ENCODE measurements around the gene XRRA1. TPM values are rescaled to one million over a fixed set of nuclear protein-coding genes. Genes with fewer than 3 reads are reported as not detected.

Gene XRRA1
- total RNA-seq, 1 experiment from 2014 or later: 23.5 TPM

DNA sequence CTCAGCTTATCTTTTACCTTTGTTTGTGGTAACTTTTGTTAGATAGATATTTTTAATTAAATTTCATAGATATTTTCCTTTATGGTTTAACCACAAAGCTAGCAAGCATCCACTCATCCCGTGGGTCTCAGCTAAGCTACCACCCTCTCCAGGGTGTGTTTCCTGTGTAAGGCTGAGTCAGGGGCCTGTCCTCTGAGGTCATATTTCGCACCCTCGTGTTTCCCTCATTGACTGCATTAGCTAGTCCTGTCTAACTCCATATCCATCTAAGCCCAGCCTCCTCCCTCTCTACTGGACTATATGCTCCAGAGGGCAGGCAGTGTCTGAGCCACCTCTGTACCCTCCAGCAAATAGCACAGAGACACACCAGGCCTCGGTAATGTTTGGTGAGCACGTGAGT lies 16.7 kb downstream of the XRRA1 start:
- Histone ChIP-seq H3K4me1 (ENCODE audit: insufficient read depth, low read length) (peaks cover 28% of the 10 kb centered on the region), H3K27me3 (ENCODE audit: low read length) (no peaks in the 10 kb centered on the region), H4K20me1 (ENCODE audit: low read length) (no peaks in the 10 kb centered on the region), H3F3A (ENCODE audit: low read length, unreplicated experiment) (no peaks in the 10 kb centered on the region), H3K36me3 (ENCODE audit: low read depth, low read length) (peaks cover 18% of the 10 kb centered on the region; the same call in 1 of the 2 replicates), H2AFZ (ENCODE audit: low read length) (peak overlapping the region; percentile 27; the same call in 1 of the 2 replicates), H3K4me3 (ENCODE audit: low read length) (no peak overlapping the region), H3K79me2 (ENCODE audit: low read length) (no peaks in the 10 kb centered on the region), H3K9me3 (ENCODE audit: low read length) (no peaks in the 10 kb centered on the region), H3K9me2 (replicated peaks; ENCODE audit: low read length) (no peaks in the 10 kb centered on the region), H3K9ac (ENCODE audit: low read length) (peak overlapping the region; percentile 31), H3K4me2 (ENCODE audit: low read length) (peak overlapping the region; percentile 27), H3K27ac (ENCODE audit: low read length) (peak overlapping the region; percentile 74)
- POLR2A ChIA-PET (ENCODE audit: unreplicated experiment): no interaction called here
- TF ChIP-seq CTCF (conservative IDR thresholded peaks at IDR 0.05; ENCODE audit: low read depth, low read length): no peak
- no peak for TF ChIP-seq EZH2 (IDR thresholded peaks at IDR 0.05; ENCODE audit: low read length, unreplicated experiment)
- intact Hi-C loops (cut with micrococcal nuclease): no loop called here
- DNase-seq (peak; percentile 48), ATAC-seq (peak; percentile 49)
- CTCF ChIA-PET: interaction anchor here (0.6 to 1.9 kb wide), 2 partner anchors 33 to 273 kb away, joined by 3 to 6 read pairs; no protein-coding TSS in a partner anchor
- no TSS peak for BruUV-seq (replicated peaks)

DNA sequence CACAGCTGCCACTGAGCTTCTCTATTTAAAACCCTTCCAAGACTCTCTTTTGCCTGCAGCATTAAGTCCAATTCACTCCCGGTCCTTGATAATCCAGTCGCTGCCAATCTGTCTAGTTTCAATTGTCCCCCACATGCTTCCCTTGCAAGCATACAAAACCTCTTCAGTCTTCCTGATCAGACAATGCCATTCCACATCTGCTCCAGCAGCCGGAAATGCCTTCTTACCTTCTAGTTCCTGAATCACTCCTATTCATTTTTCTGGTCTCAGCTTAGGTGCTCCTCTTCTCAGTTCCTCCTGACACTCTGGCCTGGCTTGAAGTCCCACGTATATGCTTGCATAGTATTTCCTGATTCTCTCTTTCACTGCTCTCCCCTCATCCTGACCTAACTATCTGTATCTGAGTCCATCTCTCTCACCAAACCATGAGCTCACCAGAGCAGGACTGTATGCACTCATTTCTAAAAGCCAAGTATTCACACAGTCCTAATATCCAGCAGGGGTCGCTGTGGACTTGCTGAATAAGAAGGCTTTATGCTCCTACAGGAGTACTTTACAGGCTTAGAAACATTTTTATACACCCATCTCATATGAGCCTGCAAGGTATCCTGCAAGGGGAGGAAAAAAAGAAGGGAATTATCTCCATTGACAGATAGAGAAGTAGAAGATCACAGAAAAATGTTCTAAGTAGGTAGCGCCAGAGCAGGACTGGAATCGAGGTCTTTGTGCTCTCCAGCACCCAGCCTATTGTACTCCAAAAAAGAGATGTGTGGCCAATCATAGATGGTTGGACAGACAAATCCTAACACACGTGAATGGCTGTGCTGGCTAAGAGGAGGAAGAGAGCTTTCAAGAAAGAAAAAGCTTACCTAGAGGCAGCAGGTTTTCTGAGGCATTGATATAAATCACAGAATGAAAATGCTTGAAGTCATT lies 19.2 kb downstream of the XRRA1 start:
- POLR2A ChIA-PET (ENCODE audit: unreplicated experiment): no interaction called here
- TF ChIP-seq EZH2phosphoT487 (IDR thresholded peaks at IDR 0.05; ENCODE audit: borderline replicate concordance, low read length) (no peak), CTCF (conservative IDR thresholded peaks at IDR 0.05; ENCODE audit: low read depth, low read length) (peak; percentile 99)

DNA sequence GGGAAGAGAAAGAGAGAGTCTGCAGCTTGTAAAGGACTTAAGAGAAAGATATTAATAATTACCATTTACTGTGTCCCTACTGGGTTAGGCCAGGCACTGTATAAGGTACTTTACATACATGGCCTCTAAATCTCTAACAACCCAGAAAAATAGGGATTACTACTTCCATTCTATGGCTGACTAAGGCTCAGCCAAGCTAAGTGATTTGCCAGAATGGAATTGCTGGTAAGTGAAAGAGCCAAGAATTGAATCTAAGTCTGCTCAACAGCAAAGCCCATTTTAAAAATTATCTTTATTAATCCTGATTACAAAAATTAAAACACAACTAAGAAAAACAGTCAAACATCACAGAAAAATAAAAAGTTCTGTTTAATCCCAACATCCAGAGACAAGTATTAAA lies 21.4 kb downstream of the XRRA1 start:
- no peak overlapping the region for H2AFZ ChIP-seq (ENCODE audit: low read length)
- H3K4me2 ChIP-seq (ENCODE audit: low read length): no peak overlapping the region
- no peaks in the 10 kb centered on the region for H3K27me3 ChIP-seq (ENCODE audit: low read length)
- intact Hi-C loops (cut with micrococcal nuclease): loop anchor here (5.0 to 10.0 kb wide), 2 partner anchors 60 to 173 kb away; partner anchors contain the start of gene NEU3
- TF ChIP-seq EZH2 (IDR thresholded peaks at IDR 0.05; ENCODE audit: low read length, unreplicated experiment) (no peak), EZH2phosphoT487 (IDR thresholded peaks at IDR 0.05; ENCODE audit: borderline replicate concordance, low read length) (no peak), CTCF (conservative IDR thresholded peaks at IDR 0.05; ENCODE audit: low read depth, low read length) (no peak)
- H3K4me1 ChIP-seq (ENCODE audit: insufficient read depth, low read length): peaks cover 42% of the 10 kb centered on the region
- no peak overlapping the region for H3K9ac ChIP-seq (ENCODE audit: low read length)
- ATAC-seq (no peak), DNase-seq (no peak)
- H3K36me3 ChIP-seq (ENCODE audit: low read depth, low read length): no peaks in the 10 kb centered on the region
- H3K9me3 ChIP-seq (ENCODE audit: low read length): no peaks in the 10 kb centered on the region
- no TSS peak for BruUV-seq (replicated peaks)
- no peaks in the 10 kb centered on the region for H4K20me1 ChIP-seq (ENCODE audit: low read length)
- no peak overlapping the region for H3K4me3 ChIP-seq (ENCODE audit: low read length)
- no peaks in the 10 kb centered on the region for H3K9me2 ChIP-seq (replicated peaks; ENCODE audit: low read length)
- no peaks in the 10 kb centered on the region for H3K79me2 ChIP-seq (ENCODE audit: low read length)
- H3K27ac ChIP-seq (ENCODE audit: low read length): peak overlapping the region; percentile 5; the same call in 1 of the 2 replicates
- ChIA-PET POLR2A (ENCODE audit: unreplicated experiment) (no interaction called here), CTCF (no interaction called here)
- H3F3A ChIP-seq (ENCODE audit: low read length, unreplicated experiment): peaks cover 10% of the 10 kb centered on the region

More for the DNA sequence above, 19.2 kb downstream of the XRRA1 start:
- intact Hi-C loops (cut with micrococcal nuclease): loop anchor here (1.0 to 10.0 kb wide), 6 partner anchors 58 to 319 kb away; partner anchors contain the start of gene NEU3
- no peaks in the 10 kb centered on the region for H3K9me3 ChIP-seq (ENCODE audit: low read length)
- CTCF ChIA-PET: interaction anchor here (0.5 to 1.3 kb wide), 8 partner anchors 26 to 342 kb away, joined by 3 to 13 read pairs (median 4); no protein-coding TSS in a partner anchor
- peaks cover 10% of the 10 kb centered on the region for H3F3A ChIP-seq (ENCODE audit: low read length, unreplicated experiment)
- H2AFZ ChIP-seq (ENCODE audit: low read length): no peak overlapping the region
- no peaks in the 10 kb centered on the region for H3K9me2 ChIP-seq (replicated peaks; ENCODE audit: low read length)
- no TSS peak for BruUV-seq (replicated peaks)
- H3K79me2 ChIP-seq (ENCODE audit: low read length): no peaks in the 10 kb centered on the region
- H3K4me3 ChIP-seq (ENCODE audit: low read length): no peak overlapping the region
- H4K20me1 ChIP-seq (ENCODE audit: low read length): no peaks in the 10 kb centered on the region
- H3K9ac ChIP-seq (ENCODE audit: low read length): no peak overlapping the region
- ATAC-seq (peak; percentile 73), DNase-seq (peak; percentile 95)
- peaks cover 51% of the 10 kb centered on the region for H3K4me1 ChIP-seq (ENCODE audit: insufficient read depth, low read length)
- H3K27me3 ChIP-seq (ENCODE audit: low read length): no peaks in the 10 kb centered on the region
- no peak overlapping the region for H3K27ac ChIP-seq (ENCODE audit: low read length)
- H3K4me2 ChIP-seq (ENCODE audit: low read length): no peak overlapping the region
- no peaks in the 10 kb centered on the region for H3K36me3 ChIP-seq (ENCODE audit: low read depth, low read length)

Measured in PC-3 (cell line).